HL-60 (cell line): ENCODE results near the gene CCR9.

Experiments used
- DNase-seq, 2 experiments: peaks; one replicate each; pipeline ENCODE4 v3.0.0-alpha.2; 2010 to 2020; ENCODE audit warnings: low read depth in 1 of 2, low spot score in 1 of 2
- H3K27ac ChIP-seq: fragments of 250-450 bp; sonication (Bioruptor Pico); replicated peaks from 2 replicates; pipeline ENCODE4 v1.5.1; 2020; ENCODE audit warnings: mild to moderate bottlenecking, moderate library complexity
- H3K27me3 ChIP-seq: fragments of 250-450 bp; sonication (Bioruptor Pico); 2 replicates; pipeline ENCODE4 v1.5.1; 2021; ENCODE audit warnings: mild to moderate bottlenecking, moderate library complexity; ENCODE audit not compliant: insufficient read depth, poor library complexity, severe bottlenecking
- H3K4me3 ChIP-seq: replicated peaks from 2 replicates; pipeline ENCODE4 v1.5.1; 2011; ENCODE audit warnings: mild to moderate bottlenecking, control low read depth, low read length; ENCODE audit not compliant: insufficient read depth
- GABPA ChIP-seq: IDR thresholded peaks from 2 replicates; pipeline ENCODE4 v1.6.1; 2012; ENCODE audit warnings: low read depth
- POLR2AphosphoS5 ChIP-seq: IDR thresholded peaks from 2 replicates; pipeline ENCODE4 v1.6.1; 2012; ENCODE audit warnings: low read depth
- SPI1 ChIP-seq: IDR thresholded peaks from 2 replicates; pipeline ENCODE4 v1.6.1; 2012; ENCODE audit warnings: low read depth, mild to moderate bottlenecking, borderline replicate concordance
- TF ChIP-seq, protein P1 (sequence below): IDR thresholded peaks from 2 replicates; pipeline ENCODE4 v1.6.1; 2012; ENCODE audit warnings: low read depth; ENCODE audit not compliant: insufficient replicate concordance
- TF ChIP-seq, protein P2 (sequence below): IDR thresholded peaks from one replicate; pipeline ENCODE4 v1.5.1; 2011; ENCODE audit warnings: low read length, control low read depth, inconsistent platforms; ENCODE audit not compliant: insufficient read depth

Gene CCR9

DNA sequence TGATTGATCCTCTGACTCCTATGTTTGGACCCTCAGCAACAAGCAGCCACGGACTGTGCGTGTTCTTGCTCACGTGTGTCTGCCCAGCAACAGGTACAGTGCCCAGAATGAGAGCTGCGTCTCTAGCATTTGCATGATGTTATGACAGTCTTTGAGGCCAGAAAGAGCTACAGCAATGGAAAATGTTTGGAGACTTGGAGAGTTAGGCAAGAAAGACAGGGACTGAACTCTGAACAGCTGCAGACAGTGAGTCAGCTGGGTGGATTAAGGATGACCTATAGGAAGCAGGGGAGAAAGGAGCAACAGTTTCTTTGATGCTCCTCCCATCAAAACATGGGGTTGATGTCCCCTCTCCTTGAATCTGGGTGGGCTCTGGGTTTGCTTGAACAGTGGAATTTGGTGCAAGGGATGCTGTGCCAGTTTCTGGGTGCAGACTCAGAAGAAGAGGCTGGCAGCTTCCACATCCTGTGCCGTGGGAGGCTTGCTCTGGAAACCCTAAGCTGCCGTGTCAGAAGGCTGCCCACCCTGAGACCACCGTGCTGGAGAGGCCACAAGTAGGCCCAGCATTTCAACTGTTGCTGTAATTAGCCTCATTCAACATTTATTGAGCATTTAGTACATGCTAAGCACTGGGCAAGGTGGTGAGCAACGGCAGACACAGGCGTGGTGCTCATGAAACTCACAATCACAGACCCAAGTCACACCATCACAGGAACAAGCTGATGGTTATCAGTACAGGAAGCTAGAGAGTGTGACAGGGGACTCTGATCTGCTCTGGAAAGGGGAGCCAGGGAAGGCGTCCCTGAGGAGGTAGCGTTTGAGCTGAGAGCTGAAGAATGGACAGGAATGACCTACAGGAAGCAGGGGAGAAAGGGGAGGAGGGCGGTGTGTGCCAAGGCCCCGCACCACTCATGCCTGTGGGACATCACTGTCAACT, 21.7 kb downstream of the CCR9 start:
- no peak for TF ChIP-seq GABPA
- TF ChIP-seq, protein P1, sequence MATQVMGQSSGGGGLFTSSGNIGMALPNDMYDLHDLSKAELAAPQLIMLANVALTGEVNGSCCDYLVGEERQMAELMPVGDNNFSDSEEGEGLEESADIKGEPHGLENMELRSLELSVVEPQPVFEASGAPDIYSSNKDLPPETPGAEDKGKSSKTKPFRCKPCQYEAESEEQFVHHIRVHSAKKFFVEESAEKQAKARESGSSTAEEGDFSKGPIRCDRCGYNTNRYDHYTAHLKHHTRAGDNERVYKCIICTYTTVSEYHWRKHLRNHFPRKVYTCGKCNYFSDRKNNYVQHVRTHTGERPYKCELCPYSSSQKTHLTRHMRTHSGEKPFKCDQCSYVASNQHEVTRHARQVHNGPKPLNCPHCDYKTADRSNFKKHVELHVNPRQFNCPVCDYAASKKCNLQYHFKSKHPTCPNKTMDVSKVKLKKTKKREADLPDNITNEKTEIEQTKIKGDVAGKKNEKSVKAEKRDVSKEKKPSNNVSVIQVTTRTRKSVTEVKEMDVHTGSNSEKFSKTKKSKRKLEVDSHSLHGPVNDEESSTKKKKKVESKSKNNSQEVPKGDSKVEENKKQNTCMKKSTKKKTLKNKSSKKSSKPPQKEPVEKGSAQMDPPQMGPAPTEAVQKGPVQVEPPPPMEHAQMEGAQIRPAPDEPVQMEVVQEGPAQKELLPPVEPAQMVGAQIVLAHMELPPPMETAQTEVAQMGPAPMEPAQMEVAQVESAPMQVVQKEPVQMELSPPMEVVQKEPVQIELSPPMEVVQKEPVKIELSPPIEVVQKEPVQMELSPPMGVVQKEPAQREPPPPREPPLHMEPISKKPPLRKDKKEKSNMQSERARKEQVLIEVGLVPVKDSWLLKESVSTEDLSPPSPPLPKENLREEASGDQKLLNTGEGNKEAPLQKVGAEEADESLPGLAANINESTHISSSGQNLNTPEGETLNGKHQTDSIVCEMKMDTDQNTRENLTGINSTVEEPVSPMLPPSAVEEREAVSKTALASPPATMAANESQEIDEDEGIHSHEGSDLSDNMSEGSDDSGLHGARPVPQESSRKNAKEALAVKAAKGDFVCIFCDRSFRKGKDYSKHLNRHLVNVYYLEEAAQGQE = no peak
- no peaks in the 10 kb centered on the region for H3K27me3 ChIP-seq
- H3K4me3 ChIP-seq = no peak overlapping the region
- DNase-seq = no peak
- H3K27ac ChIP-seq = no peak overlapping the region

- TF ChIP-seq GABPA = no peak
- TF ChIP-seq, protein P1 = no peak
- no peak for TF ChIP-seq SPI1
- no peak for TF ChIP-seq POLR2AphosphoS5
- TF ChIP-seq, protein P2, sequence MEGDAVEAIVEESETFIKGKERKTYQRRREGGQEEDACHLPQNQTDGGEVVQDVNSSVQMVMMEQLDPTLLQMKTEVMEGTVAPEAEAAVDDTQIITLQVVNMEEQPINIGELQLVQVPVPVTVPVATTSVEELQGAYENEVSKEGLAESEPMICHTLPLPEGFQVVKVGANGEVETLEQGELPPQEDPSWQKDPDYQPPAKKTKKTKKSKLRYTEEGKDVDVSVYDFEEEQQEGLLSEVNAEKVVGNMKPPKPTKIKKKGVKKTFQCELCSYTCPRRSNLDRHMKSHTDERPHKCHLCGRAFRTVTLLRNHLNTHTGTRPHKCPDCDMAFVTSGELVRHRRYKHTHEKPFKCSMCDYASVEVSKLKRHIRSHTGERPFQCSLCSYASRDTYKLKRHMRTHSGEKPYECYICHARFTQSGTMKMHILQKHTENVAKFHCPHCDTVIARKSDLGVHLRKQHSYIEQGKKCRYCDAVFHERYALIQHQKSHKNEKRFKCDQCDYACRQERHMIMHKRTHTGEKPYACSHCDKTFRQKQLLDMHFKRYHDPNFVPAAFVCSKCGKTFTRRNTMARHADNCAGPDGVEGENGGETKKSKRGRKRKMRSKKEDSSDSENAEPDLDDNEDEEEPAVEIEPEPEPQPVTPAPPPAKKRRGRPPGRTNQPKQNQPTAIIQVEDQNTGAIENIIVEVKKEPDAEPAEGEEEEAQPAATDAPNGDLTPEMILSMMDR = no peak
- Histone ChIP-seq H3K27me3 (no peaks in the 10 kb centered on the region), H3K27ac (no peak overlapping the region), H3K4me3 (no peak overlapping the region)
- no peak for DNase-seq
Measured at GRCh38 chr3:45908761-45909160, 22.4 kb downstream of the CCR9 start.

DNA sequence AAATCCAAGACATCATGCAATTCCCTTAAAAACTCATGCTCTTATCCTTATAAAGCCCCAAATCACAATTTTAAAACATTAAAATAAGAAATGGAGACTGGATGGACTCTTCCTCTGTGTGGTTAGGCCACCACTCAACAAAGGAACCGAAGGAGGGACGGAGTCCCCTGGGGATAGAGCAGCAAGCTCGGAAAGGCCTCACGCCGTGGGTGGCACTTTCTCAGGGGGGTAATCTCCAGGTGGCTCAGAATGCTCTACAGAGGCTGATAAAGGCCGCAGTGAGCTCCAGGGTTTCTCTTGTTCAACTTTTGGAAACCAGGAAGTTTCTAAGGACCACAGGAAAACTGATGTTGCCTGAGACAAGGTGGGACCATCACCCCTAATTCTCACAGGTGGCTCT, 23.2 kb downstream of the CCR9 start:
- TF ChIP-seq, protein P2 = no peak
- TF ChIP-seq, protein P1 = no peak
- TF ChIP-seq GABPA (no peak), POLR2AphosphoS5 (no peak), SPI1 (no peak)
- DNase-seq = no peak
- no peaks in the 10 kb centered on the region for H3K27me3 ChIP-seq

More for the DNA sequence above, 23.2 kb downstream of the CCR9 start:
- Histone ChIP-seq H3K27ac (no peak overlapping the region), H3K4me3 (no peak overlapping the region)
